ENCODE measurements around the gene KPNB1. TPM values are rescaled to one million over a fixed set of nuclear protein-coding genes. Genes with fewer than 3 reads are reported as not detected.

Gene KPNB1
- polyA plus RNA-seq, 1 donor from 2014 or later, result 117 TPM

DNA sequence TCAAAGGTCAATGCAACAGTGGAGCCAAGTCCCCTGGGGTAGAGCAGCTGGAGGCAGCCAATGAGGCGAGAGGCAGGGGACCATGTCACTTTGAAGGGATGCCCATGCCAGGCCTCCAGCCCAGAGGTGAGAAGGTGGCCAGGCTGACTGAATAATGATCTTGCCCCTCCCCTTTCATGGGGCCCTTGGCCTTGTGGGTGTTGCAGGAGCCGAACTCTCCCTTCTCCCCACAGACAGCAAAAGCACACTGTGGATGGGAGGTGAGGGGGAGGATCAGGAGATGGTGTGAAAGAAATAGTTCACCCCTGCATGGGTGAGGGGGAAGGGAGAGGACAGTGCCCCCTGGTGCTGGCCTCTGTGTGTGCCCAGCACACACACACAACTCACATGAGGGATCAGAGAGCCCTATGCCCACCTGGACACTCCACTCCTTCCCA lies 67.6 kb downstream of the KPNB1 start:
- Histone ChIP-seq H3K4me2 (ENCODE audit: low read length) (no peak overlapping the region), H3K36me3 (ENCODE audit: insufficient read depth, low read length) (no peaks in the 10 kb centered on the region), H3K4me3 (ENCODE audit: low read length) (no peak overlapping the region), H2AFZ (ENCODE audit: low read depth, low read length) (no peak overlapping the region), H3K9ac (ENCODE audit: low read length) (no peak overlapping the region), H3K79me2 (replicated peaks; ENCODE audit: insufficient read depth, low read length) (no peaks in the 10 kb centered on the region), H3K9me3 (ENCODE audit: low read length) (no peaks in the 10 kb centered on the region), H3F3A (ENCODE audit: insufficient read depth, low read length, poor library complexity, severe bottlenecking) (no peaks in the 10 kb centered on the region), H3K9me2 (ENCODE audit: insufficient read depth, low read length) (no peaks in the 10 kb centered on the region), H3K27me3 (ENCODE audit: insufficient read depth, low read depth, low read length) (peaks cover 11% of the 10 kb centered on the region), H4K20me1 (ENCODE audit: insufficient read depth) (no peaks in the 10 kb centered on the region), H3K27ac (ENCODE audit: low read length) (no peak overlapping the region)
- TF ChIP-seq SMC3 (conservative IDR thresholded peaks at IDR 0.05; ENCODE audit: poor library complexity), result no peak
- TF ChIP-seq MXI1 (conservative IDR thresholded peaks at IDR 0.05; ENCODE audit: poor library complexity, severe bottlenecking), result no peak
- no peak for TF ChIP-seq EZH2 (IDR thresholded peaks at IDR 0.05; ENCODE audit: borderline replicate concordance, insufficient read depth, low read length, poor library complexity, severe bottlenecking)
- no peak for TF ChIP-seq RAD21 (conservative IDR thresholded peaks at IDR 0.05)
- TF ChIP-seq, protein P1, sequence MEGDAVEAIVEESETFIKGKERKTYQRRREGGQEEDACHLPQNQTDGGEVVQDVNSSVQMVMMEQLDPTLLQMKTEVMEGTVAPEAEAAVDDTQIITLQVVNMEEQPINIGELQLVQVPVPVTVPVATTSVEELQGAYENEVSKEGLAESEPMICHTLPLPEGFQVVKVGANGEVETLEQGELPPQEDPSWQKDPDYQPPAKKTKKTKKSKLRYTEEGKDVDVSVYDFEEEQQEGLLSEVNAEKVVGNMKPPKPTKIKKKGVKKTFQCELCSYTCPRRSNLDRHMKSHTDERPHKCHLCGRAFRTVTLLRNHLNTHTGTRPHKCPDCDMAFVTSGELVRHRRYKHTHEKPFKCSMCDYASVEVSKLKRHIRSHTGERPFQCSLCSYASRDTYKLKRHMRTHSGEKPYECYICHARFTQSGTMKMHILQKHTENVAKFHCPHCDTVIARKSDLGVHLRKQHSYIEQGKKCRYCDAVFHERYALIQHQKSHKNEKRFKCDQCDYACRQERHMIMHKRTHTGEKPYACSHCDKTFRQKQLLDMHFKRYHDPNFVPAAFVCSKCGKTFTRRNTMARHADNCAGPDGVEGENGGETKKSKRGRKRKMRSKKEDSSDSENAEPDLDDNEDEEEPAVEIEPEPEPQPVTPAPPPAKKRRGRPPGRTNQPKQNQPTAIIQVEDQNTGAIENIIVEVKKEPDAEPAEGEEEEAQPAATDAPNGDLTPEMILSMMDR (IDR thresholded peaks at IDR 0.05; ENCODE audit: poor library complexity, severe bottlenecking), result no peak
- TF ChIP-seq EP300 (conservative IDR thresholded peaks at IDR 0.05; ENCODE audit: poor library complexity, severe bottlenecking), result no peak

DNA sequence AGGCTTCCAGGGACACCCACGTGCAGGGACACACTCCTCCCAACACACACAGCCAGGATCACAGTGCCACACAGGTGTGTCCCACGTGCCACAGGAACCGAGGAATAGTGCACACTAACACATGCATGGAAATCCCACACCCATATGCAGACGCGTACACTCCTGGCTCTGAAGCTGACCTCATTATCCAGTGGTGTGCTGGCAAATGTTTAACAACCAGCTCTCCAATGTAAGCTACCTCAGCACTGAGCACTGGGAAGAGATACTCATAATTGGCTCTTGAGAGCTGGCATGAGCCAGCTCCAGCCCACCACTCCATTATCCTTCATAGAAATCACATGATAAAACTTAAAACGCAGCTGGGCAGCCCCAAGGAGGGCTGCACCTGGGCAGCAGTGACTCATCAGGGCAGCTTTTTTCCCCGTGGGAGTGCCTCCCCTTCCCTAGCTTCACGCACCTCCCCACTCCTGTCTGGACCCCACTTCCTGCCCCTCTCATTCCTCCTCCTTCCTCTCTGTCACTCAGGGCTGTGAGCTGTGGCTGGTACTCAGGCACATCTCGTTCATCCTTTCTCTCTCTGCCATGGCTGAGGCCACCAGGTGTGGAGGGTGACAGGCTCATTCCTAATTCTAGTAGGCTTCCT lies 68.4 kb downstream of the KPNB1 start:
- Histone ChIP-seq H3K9ac (ENCODE audit: low read length) (no peak overlapping the region), H3K27me3 (ENCODE audit: insufficient read depth, low read depth, low read length) (peaks cover 11% of the 10 kb centered on the region)

More for the DNA sequence above, 68.4 kb downstream of the KPNB1 start:
- Histone ChIP-seq H3K9me2 (ENCODE audit: insufficient read depth, low read length) (no peaks in the 10 kb centered on the region), H3K36me3 (ENCODE audit: insufficient read depth, low read length) (no peaks in the 10 kb centered on the region), H3K4me2 (ENCODE audit: low read length) (no peak overlapping the region), H3K4me3 (ENCODE audit: low read length) (no peak overlapping the region), H3K9me3 (ENCODE audit: low read length) (no peaks in the 10 kb centered on the region), H3F3A (ENCODE audit: insufficient read depth, low read length, poor library complexity, severe bottlenecking) (no peaks in the 10 kb centered on the region), H2AFZ (ENCODE audit: low read depth, low read length) (no peak overlapping the region), H3K27ac (ENCODE audit: low read length) (no peak overlapping the region), H3K79me2 (replicated peaks; ENCODE audit: insufficient read depth, low read length) (no peaks in the 10 kb centered on the region), H4K20me1 (ENCODE audit: insufficient read depth) (no peaks in the 10 kb centered on the region)
- no peak for TF ChIP-seq EZH2 (IDR thresholded peaks at IDR 0.05; ENCODE audit: borderline replicate concordance, insufficient read depth, low read length, poor library complexity, severe bottlenecking)
- no peak for TF ChIP-seq TAF1 (IDR thresholded peaks at IDR 0.05; ENCODE audit: low read depth)
- TF ChIP-seq, protein P2, sequence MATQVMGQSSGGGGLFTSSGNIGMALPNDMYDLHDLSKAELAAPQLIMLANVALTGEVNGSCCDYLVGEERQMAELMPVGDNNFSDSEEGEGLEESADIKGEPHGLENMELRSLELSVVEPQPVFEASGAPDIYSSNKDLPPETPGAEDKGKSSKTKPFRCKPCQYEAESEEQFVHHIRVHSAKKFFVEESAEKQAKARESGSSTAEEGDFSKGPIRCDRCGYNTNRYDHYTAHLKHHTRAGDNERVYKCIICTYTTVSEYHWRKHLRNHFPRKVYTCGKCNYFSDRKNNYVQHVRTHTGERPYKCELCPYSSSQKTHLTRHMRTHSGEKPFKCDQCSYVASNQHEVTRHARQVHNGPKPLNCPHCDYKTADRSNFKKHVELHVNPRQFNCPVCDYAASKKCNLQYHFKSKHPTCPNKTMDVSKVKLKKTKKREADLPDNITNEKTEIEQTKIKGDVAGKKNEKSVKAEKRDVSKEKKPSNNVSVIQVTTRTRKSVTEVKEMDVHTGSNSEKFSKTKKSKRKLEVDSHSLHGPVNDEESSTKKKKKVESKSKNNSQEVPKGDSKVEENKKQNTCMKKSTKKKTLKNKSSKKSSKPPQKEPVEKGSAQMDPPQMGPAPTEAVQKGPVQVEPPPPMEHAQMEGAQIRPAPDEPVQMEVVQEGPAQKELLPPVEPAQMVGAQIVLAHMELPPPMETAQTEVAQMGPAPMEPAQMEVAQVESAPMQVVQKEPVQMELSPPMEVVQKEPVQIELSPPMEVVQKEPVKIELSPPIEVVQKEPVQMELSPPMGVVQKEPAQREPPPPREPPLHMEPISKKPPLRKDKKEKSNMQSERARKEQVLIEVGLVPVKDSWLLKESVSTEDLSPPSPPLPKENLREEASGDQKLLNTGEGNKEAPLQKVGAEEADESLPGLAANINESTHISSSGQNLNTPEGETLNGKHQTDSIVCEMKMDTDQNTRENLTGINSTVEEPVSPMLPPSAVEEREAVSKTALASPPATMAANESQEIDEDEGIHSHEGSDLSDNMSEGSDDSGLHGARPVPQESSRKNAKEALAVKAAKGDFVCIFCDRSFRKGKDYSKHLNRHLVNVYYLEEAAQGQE (IDR thresholded peaks at IDR 0.05; ENCODE audit: borderline replicate concordance), result no peak
- TF ChIP-seq POLR2AphosphoS5 (IDR thresholded peaks at IDR 0.05), result no peak
- no peak for TF ChIP-seq SMC3 (conservative IDR thresholded peaks at IDR 0.05; ENCODE audit: poor library complexity)
- TF ChIP-seq, protein P1 (IDR thresholded peaks at IDR 0.05; ENCODE audit: poor library complexity, severe bottlenecking), result no peak
- no peak for TF ChIP-seq EP300 (conservative IDR thresholded peaks at IDR 0.05; ENCODE audit: poor library complexity, severe bottlenecking)
- TF ChIP-seq MXI1 (conservative IDR thresholded peaks at IDR 0.05; ENCODE audit: poor library complexity, severe bottlenecking), result no peak
- no peak for TF ChIP-seq RAD21 (conservative IDR thresholded peaks at IDR 0.05)
